K562 (cell line): ENCODE data around the gene KATNAL2.
"Not testable (repeated sequence)": the region's sequence is repeated elsewhere in the genome, so short reads cannot be mapped to it uniquely, and the experiment has no call there.

ENCODE experiments used
- BCLAF1 ChIP-seq, 2 experiments: fragments of 450-650 bp in 1 of 2; IDR thresholded peaks; 2 replicates each; pipeline ENCODE4 v1.6.1; 2011 to 2017; ENCODE audit warnings: low read depth in 2 of 2, antibody characterized with exemption in 1 of 2, borderline replicate concordance in 1 of 2, low read length in 1 of 2, mild to moderate bottlenecking in 1 of 2, mixed read lengths in 1 of 2; ENCODE audit not compliant: control insufficient read depth in 1 of 2
- CBX2 ChIP-seq: fragments of 200-600 bp; sonication (generic); IDR thresholded peaks from one replicate; pipeline ENCODE4 v1.6.1; 2012; ENCODE audit warnings: mild to moderate bottlenecking, low read length, inconsistent platforms; ENCODE audit not compliant: insufficient read depth, poor library complexity, severe bottlenecking
- EZH2 ChIP-seq: IDR thresholded peaks from 2 replicates; pipeline ENCODE4 v1.6.1; 2012; ENCODE audit warnings: low read depth, mild to moderate bottlenecking, inconsistent platforms, low read length, borderline replicate concordance
- GATAD2A ChIP-seq: fragments of 450-650 bp; IDR thresholded peaks from 2 replicates; pipeline ENCODE4 v1.6.1; 2017
- MTA3 ChIP-seq: fragments of 450-650 bp; formaldehyde crosslinking; IDR thresholded peaks from 2 replicates; pipeline ENCODE4 v1.6.1; 2017; ENCODE audit warnings: mild to moderate bottlenecking, borderline replicate concordance
- POLR2A ChIP-seq: fragments of 450-650 bp; conservative IDR thresholded peaks from 2 replicates; pipeline ENCODE4 v1.6.1; 2016
- POLR2AphosphoS5 ChIP-seq: IDR thresholded peaks from 2 replicates; pipeline ENCODE4 v1.6.1; 2011; ENCODE audit warnings: mild to moderate bottlenecking, low read depth, low read length, moderate library complexity; ENCODE audit not compliant: control insufficient read depth, insufficient read depth
- SMC3 ChIP-seq: conservative IDR thresholded peaks from 2 replicates; pipeline ENCODE4 v1.6.1; 2011; ENCODE audit warnings: low read depth, low read length, improper control_type of control experiment; ENCODE audit not compliant: insufficient read depth
- SREBF2 ChIP-seq: sonication (generic); formaldehyde crosslinking; IDR thresholded peaks from 2 replicates; pipeline ENCODE4 v1.4.0; 2020; ENCODE audit warnings: mild to moderate bottlenecking, missing genetic modification reagents
- TCF3 ChIP-seq: sonication (generic); formaldehyde crosslinking; IDR thresholded peaks from 2 replicates; pipeline ENCODE4 v1.4.0; 2020; ENCODE audit warnings: mild to moderate bottlenecking, missing genetic modification reagents
- ZNF146 ChIP-seq: IDR thresholded peaks from one replicate; pipeline ENCODE4 v1.6.1; 2018; ENCODE audit warnings: missing compliant biosample characterization; ENCODE audit not compliant: unreplicated experiment
- TF ChIP-seq, protein P1 (sequence below): fragments of 150-350 bp; IDR thresholded peaks from 2 replicates; pipeline ENCODE4 v1.6.1; 2014; ENCODE audit warnings: low read depth, mild to moderate bottlenecking, low read length, borderline replicate concordance

GRCh38 chr18:47028738-47029137 is 111.3 kb downstream of the KATNAL2 start:
- not testable (repeated sequence) for TF ChIP-seq POLR2AphosphoS5; MTA3; SREBF2; POLR2A; GATAD2A; SMC3; BCLAF1 (IDR thresholded peaks at IDR 0.05; ENCODE audit: borderline replicate concordance in 1 of 2, control insufficient read depth in 1 of 2, low read depth in 2 of 2, low read length in 1 of 2); CBX2; ZNF146 (CRISPR knock-in tag); TCF3 (CRISPR knock-in tag); EZH2
- TF ChIP-seq, protein P1, sequence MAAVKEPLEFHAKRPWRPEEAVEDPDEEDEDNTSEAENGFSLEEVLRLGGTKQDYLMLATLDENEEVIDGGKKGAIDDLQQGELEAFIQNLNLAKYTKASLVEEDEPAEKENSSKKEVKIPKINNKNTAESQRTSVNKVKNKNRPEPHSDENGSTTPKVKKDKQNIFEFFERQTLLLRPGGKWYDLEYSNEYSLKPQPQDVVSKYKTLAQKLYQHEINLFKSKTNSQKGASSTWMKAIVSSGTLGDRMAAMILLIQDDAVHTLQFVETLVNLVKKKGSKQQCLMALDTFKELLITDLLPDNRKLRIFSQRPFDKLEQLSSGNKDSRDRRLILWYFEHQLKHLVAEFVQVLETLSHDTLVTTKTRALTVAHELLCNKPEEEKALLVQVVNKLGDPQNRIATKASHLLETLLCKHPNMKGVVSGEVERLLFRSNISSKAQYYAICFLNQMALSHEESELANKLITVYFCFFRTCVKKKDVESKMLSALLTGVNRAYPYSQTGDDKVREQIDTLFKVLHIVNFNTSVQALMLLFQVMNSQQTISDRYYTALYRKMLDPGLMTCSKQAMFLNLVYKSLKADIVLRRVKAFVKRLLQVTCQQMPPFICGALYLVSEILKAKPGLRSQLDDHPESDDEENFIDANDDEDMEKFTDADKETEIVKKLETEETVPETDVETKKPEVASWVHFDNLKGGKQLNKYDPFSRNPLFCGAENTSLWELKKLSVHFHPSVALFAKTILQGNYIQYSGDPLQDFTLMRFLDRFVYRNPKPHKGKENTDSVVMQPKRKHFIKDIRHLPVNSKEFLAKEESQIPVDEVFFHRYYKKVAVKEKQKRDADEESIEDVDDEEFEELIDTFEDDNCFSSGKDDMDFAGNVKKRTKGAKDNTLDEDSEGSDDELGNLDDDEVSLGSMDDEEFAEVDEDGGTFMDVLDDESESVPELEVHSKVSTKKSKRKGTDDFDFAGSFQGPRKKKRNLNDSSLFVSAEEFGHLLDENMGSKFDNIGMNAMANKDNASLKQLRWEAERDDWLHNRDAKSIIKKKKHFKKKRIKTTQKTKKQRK: not testable (repeated sequence)
